GM18499 (cell line): Measurements from ENCODE around the gene PCNT.
"Not testable (repeated sequence)": the region's sequence is repeated elsewhere in the genome, so short reads cannot be mapped to it uniquely, and the experiment has no call there.

Source experiments
- ATAC-seq: cut with Tn5 transposase; IDR thresholded peaks from one replicate; pipeline ENCODE4 v1.9.1; 2021; ENCODE audit warnings: moderate number of reproducible peaks; ENCODE audit not compliant: insufficient read depth, unreplicated experiment

PCNT gene

DNA sequence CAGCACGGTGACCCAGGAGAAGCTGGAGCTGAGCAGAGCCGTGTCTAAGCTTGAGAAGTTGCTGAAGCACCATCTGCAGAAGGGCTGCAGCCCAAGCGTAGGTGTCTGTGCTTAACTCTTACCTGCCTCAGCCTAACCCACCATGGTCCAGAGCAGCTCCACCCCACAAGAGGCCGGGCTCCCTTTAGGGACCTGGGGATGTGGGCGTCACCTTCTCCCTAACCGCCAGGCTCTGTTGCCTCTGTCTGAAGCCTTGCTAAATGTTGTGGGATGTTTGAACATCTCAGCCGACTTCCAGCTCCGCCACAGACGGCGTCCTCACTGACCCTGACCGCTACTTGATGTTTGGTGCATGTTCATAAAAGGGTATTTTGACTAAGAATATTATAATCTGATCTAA, 114.3 kb downstream of the PCNT start:
- ATAC-seq, result no peak

GRCh38 chr21:46439906-46440305, 116.0 kb downstream of the PCNT start:
- ATAC-seq, result no peak

GRCh38 chr21:46441331-46441730, 117.4 kb downstream of the PCNT start:
- no peak for ATAC-seq

DNA sequence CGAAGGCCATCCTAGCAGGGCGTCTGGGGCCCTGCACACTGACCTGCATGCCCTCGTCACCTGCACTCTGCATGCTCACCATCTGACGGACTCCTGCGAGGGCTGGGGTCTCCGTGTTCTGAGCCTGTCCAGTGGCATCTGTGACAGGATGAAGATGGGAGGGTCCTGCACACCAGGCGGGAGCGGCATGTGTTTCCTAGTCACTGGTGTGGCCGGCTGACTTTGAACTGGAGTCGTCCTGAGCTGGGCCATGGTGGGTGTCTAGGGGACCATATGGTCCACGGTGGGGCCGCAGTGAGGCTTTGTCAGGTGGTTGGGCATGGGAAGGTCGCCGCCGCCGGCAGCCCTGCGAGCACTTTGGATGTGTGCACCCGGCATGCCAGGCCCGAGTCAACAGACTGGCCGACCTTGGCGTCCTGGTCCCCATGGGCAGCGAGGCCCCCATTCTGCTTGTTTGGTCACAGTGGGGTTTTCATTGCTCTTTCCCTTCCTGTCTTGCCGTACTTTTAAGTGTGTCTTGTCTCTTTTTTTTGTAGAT, 118.1 kb downstream of the PCNT start:
- ATAC-seq, result no peak

DNA sequence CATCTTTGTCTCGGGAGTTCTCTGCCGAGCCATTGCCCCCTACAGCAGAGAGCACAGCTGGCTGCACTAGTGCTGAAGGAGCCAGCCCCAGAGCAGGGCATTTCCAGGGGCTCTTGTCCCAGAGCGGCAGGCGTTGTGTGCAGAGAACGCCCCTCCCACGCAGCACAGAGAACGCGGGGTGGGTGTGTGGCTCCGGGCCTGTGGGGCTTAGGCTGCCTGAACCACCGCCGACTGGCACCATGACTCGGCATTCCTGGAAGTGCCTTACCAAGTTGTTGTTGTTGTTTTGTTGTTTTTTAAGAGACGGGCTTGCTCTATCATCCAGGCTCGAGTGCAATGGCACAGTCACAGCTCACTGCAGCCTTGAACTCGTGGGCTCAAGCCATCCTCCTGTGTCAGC, 119.0 kb downstream of the PCNT start:
- ATAC-seq, result no peak

DNA sequence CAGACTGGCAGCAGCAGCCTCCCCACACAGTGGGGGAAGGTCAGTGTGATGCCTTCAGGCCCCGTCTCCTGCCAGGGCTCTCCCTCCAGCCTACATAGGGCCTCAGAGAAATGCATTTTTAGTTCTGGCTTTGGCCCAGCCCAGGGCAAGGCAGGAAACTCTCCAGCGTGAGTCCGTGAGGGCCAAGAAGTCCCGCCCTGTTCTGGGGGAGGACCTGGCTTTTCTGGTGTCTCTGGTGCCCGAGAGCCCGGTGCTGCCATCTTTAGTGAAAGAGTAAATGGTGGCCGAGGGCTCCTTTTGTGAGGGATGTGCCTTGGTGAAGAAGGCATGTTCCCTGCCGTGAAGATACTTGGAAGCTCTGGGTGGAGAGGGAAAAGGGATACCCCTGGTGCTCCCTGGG, 120.0 kb downstream of the PCNT start:
- ATAC-seq, result no peak

DNA sequence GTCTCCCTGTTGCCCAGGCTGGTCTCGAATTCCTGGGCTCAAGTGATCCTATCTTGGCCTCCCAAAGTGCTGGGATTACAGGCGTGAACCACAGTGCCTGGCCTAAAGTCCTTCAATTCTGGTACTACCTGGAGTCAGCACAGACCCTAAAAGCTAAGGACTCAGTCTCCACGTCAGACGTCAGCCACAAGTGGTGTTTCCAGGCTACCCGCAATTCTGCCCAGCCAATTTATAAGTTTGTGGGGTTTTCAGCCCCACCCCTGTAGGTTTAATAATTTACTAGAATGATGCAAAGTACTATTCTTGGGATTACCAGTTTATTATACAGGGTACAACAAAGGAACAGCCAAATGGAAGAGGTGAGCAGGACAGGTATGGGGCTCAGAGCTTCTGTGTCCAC, 124.2 kb downstream of the PCNT start:
- ATAC-seq, result no peak

DNA sequence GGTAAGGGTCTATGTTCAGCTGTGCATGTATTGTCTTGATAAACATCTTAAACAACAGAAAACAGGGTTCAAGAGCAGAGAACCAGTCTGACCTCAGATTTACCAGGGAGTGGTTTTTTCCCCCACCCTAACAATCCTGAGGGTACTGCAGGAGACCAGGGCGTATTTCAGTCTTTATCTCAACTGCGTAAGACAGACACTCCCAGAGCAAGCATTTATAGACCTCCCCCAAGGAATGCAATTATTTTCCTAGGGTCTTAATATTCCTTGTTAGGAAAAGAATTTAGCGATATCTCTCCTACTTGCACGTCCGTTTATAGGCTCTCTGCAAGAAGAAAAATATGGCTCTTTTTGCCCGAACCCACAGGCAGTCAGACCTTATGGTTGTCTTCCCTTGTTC, 124.9 kb downstream of the PCNT start:
- not testable (repeated sequence) for ATAC-seq

- no peak for ATAC-seq
These were observed 128.8 kb downstream of the PCNT start for GRCh38 chr21:46452710-46453109.

DNA sequence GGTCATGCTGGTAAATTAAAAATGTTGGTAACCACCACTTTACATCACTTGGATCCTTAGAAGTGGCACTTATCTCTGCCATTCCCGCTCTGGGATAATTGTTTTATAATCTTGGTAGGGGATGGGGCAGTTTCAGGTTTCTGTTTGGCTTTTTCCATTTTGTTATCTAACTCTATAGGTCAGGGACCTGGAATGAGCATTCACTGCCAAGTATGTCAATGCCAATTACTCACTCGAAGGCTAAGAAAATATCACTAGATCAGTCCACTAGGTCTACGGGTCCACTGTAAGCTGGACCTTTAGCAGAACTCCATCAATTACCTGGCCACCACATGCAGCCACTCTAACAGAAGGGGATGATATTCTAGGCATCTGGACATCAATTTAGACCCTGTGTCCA, 130.2 kb downstream of the PCNT start:
- no peak for ATAC-seq

- no peak for ATAC-seq
These were observed 130.9 kb downstream of the PCNT start for GRCh38 chr21:46454634-46455390.

GRCh38 chr21:46455575-46456385, 131.8 kb downstream of the PCNT start:
- no peak for ATAC-seq

GRCh38 chr21:46456750-46457149, 132.8 kb downstream of the PCNT start:
- ATAC-seq, result no peak

DNA sequence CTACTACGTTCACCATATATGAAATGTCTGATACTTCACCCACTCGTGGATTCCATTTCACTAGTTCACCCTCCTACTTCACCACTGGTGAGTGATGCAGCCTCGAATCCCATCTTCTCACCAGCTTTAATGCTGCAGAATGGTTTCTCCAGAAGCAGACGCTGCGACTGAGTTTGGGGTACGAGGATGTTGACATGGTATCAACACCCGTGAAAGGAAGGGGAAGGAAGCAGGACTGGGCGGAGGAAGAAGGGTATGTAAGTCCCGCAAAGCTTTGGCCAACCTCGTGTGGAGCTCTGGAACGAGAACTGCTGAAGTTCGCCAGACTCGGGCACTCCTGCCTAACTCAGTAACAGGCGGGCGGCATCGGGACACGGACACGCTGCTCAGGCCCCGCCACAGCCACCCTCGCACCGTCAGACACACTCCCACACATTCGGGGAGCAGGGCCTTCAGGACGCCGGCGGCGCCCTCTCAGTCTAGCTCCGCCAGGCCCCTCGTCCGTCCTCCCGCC, 133.9 kb downstream of the PCNT start:
- no peak for ATAC-seq

DNA sequence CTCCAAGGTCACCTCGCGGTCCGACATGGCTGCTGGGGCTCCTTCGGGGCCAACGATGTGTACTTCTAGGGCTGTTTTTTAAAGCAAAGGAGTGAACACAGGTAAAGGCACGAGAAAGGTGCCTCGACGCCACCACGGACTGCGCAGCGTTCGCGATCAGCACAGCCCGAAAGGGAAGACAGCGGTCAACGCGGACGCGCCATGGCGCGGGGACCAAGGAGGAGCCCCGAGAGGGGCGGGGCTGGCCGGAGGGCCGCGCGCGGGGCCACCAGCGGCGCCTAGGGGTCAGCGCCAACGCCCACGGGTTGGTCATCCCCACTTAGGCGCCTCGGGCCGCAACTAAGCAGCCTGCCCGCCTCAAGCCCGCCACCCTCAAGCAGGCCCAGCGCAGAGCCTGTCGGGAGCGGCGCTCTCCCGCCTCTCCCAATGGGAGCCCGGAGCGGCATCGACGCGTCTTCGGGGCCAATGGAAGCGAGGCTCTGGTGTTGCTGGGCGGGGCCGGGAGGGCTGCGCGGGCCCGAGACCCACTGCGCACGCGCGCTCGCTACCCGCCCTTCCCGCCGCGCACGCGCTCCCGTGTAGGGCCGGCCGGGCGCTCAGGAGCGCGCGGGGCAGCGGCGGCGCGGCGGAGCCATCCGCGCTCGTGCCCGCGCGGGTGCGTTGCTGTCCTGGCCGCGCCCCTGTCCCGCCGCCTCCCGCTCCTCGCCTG, 134.5 kb downstream of the PCNT start, which contains the start of gene DIP2A:
Gene DIP2A (plus strand): TSS at position 577 of the 709 bp plus-strand sequence. CDS start 241 bp downstream, outside the sequence.
- ATAC-seq, result no peak

- no peak for ATAC-seq
These were observed 135.0 kb downstream of the PCNT start for GRCh38 chr21:46459024-46459355.

GRCh38 chr21:46459356-46460112, 135.6 kb downstream of the PCNT start:
- ATAC-seq, result no peak

- no peak for ATAC-seq
These were observed 138.0 kb downstream of the PCNT start for GRCh38 chr21:46461909-46462308.

DNA sequence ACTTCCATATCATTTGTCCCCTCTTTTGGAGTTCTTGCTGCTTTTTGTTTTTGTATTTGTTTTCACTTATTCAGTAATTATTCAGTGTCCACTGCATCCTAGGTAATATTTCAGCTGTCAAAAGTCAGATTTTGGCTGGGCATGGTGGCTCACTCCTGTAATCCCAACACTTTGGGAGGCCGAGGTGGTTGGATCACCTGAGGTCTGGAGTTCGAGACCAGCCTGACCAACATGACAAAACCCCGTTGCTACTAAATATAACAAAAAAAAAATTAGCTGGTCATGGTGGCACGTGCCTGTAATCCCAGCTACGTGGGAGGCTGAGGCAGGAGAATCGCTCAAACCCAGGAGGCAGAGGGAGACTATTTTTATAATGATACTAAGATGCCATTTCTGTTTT, 141.2 kb downstream of the PCNT start:
- not testable (repeated sequence) for ATAC-seq

DNA sequence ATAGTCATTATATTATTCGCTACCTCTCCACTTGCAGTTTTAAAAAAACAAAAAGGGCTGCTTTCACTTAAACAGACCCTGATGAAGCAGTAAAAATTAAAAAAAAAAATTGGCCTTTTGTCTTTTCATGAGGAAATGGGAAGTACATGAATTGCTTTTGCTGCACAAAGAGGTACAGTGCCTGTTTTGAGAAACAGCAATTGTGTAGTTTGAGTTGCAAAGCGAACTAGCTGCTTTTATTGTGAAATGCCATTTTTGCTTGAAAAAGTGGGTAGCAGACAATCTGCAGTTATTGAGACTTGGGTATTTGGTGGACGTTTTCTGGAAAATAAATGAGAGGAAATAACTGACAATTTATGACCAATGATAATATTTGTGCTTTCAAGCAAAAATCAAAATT, 141.7 kb downstream of the PCNT start:
- no peak for ATAC-seq
